ENCODE data around the gene SAFB.

DNA sequence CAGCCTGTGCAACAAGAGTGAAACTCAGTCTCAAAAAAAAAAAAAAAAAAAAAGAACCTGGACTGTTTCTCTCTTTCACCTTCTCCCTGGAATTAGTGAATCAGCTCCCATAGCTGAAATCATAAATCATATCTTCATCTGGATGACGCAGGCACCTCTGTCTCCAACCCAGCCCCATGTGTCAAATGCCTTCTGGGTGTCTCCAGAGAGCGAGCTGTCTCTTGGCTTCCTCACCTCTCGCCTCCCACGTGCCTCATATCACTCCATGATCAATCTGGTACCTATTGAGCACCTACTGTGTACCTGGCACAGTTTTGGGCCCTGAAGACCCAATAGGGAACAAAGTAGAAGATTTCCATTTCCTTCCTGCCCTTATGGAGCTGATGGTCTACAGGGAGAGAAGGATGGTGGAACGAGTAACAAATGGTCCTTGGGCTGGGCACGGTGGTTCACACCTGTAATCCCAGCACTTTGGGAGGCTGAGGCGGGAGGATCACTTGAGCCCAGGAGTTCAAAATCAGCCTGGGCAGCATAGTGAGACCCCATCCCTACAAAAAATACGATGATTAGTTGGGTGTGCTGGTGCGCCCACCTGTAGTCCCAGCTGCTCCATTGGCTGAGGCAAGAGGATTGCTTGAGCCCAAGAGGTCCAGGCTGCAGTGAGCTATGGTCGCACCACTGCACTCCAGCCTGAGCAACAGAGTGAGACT lies 60.4 kb downstream of the SAFB start:
- TF ChIP-seq, protein P1, sequence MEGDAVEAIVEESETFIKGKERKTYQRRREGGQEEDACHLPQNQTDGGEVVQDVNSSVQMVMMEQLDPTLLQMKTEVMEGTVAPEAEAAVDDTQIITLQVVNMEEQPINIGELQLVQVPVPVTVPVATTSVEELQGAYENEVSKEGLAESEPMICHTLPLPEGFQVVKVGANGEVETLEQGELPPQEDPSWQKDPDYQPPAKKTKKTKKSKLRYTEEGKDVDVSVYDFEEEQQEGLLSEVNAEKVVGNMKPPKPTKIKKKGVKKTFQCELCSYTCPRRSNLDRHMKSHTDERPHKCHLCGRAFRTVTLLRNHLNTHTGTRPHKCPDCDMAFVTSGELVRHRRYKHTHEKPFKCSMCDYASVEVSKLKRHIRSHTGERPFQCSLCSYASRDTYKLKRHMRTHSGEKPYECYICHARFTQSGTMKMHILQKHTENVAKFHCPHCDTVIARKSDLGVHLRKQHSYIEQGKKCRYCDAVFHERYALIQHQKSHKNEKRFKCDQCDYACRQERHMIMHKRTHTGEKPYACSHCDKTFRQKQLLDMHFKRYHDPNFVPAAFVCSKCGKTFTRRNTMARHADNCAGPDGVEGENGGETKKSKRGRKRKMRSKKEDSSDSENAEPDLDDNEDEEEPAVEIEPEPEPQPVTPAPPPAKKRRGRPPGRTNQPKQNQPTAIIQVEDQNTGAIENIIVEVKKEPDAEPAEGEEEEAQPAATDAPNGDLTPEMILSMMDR (IDR thresholded peaks at IDR 0.05), result no peak
- no peak for TF ChIP-seq EZH2 (IDR thresholded peaks at IDR 0.05)

Data from neural progenitor cell (in vitro differentiated cells).